ENCODE measurements around the gene CHD3.

Gene CHD3

DNA sequence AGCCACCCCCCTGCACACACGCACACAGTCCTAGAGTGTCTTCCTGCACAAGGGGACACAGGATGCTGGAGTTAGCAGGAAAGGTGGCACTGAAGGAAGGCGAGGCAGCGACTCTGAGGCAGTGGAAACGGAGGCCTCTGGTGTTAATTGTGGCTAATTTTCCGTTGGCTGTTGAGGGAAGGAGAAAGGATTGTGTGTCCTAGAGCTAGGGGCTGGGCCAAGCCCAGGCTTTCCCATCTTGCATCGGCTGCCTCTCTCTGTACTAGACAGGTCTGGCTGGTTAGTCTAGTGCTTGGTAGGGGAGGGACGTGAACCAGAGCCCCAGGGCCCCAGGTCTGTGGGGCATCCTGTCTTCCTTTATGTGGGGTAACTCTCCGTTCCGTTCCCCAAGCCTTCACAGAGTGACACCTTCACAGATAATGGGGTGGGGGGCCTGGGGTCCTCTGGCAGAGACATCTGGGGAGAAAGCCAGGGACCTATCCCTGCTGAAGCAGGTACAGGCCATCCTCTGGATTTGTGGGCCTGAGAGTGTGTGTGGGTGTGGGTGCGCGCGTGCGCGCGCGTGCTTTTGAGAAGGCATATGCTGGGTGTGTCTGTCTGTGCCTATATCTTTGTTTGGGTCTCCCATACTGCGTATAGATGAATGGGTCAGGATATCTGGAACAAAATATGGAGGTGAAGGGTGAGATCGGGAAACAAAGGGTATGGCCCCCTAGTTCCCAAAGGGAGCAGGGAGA, at the start of gene CHD3:
CHD3 (plus strand) TSS at position 606 of the 737 bp plus-strand sequence. CDS start 212 bp downstream, outside the sequence.
- no peak for DNase-seq

GRCh38 chr17:7839190-7839875, 49.3 kb upstream of the CHD3 start:
- DNase-seq, result no peak

DNA sequence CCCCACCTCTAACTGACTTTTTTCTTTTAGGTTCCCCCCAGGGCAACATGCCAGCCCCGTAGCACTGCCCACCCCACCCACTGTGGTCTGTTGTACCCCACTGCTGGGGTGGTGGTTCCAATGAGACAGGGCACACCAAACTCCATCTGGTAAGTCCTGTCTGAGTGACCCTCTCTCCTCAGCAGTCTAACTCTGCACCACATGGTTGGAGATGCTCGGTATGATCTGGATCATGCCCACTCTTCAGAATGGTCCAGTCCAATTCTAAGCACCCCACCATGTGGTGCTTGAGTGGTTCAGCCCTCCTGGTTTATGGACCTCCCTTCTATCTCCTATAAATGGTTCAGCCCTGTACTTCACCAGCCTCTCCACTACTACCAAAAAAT, 48.7 kb upstream of the CHD3 start:
- DNase-seq, result peak; percentile 15

DNA sequence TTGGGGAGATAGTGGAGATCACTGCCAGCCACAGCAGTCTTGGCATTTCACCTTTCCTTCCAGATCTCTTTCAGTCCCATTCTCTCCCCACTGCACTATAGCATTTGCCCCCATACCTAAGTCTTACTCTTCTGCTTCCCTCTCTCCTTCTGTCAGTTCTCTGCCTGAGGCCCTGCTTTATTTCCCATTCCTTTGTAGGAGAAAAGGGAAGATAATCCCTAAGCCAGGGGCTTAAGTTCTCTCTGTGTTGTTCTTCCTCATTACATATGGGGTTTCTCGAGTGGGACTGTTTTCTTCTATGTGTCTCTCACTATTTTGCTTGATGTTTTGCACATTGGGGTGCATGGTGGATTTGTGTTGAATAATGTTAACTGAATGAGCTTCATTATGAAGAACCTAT, 48.1 kb upstream of the CHD3 start:
- no peak for DNase-seq

DNA sequence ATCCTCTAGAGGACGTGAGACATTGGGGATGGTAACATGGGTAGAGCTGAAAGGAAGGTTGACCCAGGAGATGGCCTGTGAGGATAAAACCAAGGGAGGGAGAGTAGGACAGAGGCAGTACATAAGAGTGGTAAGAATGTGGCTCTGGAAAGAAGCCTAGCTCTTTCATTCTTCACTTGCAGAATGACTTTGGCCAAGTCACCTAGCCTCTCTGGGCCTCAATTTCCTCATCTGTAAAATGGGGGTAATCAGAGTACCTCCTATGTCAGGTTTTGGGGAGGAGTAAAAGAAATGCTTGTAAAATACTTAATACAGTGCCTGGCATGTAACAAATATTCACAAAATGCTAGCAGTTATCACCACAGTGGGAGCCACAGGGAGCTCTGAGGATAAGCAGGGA, 47.7 kb upstream of the CHD3 start:
- no peak for DNase-seq

- peak; percentile 43 for DNase-seq
Measured at GRCh38 chr17:7841396-7841914, 47.1 kb upstream of the CHD3 start.

DNA sequence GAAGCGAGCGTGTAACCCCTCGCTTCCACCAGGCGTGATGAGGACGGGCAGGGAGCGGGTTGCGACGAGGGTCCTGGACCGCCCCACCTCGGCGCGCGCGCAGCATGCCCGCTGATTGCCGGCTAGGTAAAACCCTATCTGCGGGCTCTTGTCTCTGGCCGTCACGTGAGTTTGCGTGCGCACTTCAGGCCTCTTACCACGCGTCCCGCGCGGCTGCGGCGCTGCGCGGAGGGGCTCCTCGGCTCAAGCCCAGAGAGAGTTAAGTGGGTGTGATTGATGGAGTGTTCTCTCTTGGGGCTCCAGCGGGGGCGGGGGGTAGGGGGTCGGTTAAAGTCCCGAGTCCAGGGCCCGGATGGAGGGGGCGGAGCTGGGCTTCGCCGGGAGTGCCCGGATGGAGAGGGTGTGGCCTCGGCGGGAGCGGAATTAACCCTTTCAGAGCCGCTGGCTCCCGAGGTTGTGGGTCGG, 46.6 kb upstream of the CHD3 start:
- peak; percentile 93 for DNase-seq

GRCh38 chr17:7842380-7843256, 46.0 kb upstream of the CHD3 start:
- peak; percentile 57 for DNase-seq

GRCh38 chr17:7843257-7843535, 45.4 kb upstream of the CHD3 start:
- no peak for DNase-seq

GRCh38 chr17:7843536-7844291, 44.9 kb upstream of the CHD3 start:
- peak; percentile 67 for DNase-seq

DNA sequence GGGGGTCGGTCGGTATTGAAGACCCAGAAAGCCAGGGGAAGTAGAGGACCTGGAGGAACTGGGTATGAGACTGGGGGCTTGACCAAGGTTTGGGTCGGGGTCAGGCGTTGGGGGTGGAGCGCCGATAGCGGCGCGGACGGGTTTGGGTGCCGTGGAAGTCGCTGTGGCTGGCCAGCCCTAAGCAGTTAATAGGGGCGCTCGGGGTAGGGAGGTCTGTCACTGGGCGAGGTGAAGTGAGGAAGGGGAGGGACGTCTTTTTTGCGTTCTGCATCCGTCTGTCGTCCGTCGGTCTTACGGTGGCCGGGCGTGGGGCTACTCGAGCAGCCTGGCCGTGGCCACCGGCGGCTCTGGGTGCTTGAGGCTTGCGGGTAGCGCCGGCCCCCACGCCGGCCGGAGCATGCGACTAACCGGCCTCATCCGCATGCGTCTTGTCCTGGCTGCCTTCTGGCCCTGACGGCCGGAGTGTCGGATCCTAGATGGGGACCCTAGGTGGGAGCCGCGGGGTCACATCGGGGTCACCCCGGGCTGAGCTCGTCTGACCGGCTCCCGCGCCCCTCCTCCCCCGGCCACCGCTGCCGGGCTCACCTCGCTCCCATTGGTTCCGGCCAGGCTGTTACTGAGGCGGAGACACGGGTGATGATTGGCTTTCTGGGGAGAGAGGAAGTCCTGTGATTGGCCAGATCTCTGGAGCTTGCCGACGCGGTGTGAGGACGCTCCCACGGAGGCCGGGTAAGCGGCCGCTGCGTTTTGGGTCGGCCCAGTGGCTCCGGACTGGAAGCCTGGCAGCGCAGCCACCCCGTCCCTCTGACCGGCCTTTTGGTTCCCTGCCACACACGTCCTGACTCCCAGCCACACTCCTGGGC, 44.1 kb upstream of the CHD3 start:
- peak; percentile 86 for DNase-seq

DNA sequence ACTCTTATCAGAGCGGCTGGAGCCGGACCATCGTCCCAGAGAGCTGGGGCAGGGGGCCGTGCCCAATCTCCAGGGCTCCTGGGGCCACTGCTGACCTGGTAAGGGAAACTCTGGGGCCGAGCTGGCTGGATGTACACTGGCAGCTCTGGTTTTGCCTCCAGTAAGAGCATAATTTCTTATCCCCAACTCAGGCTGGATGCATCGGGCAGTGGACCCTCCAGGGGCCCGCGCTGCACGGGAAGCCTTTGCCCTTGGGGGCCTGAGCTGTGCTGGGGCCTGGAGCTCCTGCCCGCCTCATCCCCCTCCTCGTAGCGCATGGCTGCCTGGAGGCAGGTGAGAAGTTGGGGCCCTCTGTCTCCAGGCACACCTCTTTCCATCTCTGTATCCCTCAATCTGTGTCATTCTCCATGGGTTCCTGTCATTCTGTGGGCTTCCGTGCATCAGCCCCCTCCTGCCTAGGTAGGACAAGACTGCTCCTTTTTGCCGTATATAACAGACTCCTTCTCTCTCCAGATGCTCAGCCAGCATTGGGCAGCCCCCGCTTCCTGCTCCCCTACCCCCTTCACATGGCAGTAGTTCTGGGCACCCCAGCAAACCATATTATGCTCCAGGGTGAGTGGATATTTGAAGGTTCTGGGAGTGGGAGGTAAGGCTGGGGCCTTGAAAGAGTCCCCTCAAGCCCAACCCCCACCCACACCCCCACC, 43.1 kb upstream of the CHD3 start:
- no peak for DNase-seq

GRCh38 chr17:7846063-7846735, 42.4 kb upstream of the CHD3 start:
- DNase-seq, result no peak

GRCh38 chr17:7846765-7847661, 41.6 kb upstream of the CHD3 start:
- DNase-seq, result no peak

DNA sequence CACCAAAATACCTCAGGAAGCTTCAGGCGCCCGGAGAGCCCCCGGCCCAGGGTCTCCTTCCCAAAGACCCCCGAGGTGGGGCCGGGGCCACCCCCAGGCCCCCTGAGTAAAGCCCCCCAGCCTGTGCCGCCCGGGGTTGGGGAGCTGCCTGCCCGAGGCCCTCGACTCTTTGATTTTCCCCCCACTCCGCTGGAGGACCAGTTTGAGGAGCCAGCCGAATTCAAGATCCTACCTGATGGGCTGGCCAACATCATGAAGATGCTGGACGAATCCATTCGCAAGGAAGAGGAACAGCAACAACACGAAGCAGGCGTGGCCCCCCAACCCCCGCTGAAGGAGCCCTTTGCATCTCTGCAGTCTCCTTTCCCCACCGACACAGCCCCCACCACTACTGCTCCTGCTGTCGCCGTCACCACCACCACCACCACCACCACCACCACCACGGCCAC, 40.4 kb upstream of the CHD3 start:
- no peak for DNase-seq

DNA sequence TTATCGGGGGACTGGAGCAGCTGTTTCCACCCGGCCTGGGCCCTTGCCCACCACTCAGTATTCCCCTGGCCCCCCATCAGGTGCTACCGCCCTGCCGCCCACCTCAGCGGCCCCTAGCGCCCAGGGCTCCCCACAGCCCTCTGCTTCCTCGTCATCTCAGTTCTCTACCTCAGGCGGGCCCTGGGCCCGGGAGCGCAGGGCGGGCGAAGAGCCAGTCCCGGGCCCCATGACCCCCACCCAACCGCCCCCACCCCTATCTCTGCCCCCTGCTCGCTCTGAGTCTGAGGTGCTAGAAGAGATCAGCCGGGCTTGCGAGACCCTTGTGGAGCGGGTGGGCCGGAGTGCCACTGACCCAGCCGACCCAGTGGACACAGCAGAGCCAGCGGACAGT, 39.9 kb upstream of the CHD3 start:
- no peak for DNase-seq

GRCh38 chr17:7849130-7849750, 39.3 kb upstream of the CHD3 start:
- DNase-seq, result no peak

DNA sequence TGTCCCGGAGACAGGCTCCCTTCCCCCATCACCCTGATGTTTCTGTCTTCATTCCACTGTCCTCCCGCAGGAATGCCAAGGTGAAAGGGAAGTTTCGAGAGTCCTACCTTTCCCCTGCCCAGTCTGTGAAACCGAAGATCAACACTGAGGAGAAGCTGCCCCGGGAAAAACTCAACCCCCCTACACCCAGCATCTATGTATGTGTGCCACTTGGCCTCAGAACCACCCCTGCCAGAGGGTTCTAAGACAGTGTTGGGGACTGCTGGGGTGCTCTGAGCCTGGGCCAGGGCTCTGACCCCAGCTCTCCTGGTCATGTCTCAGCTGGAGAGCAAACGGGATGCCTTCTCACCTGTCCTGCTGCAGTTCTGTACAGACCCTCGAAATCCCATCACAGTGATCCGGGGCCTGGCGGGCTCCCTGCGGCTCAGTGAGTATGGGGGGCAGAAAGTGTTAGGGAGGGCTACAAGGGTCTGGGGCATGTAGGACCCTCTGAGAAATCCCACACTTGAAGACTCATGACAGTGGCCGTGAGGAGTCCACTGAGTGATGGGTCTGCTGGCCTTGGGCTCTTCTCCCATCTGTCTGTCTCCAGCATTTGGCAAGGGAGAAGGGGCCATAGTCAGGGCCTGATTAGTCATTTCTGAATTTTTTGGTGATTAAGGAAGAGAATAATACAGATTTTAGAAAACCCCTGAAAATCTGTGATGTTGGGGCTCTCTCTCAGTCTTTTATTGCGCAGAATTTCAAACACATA, 38.7 kb upstream of the CHD3 start:
- no peak for DNase-seq

All from NCI-H1436 (cell line).